ENCODE results near the gene C11orf97.

GRCh38 chr11:94568200-94568599, 55.9 kb downstream of the C11orf97 start:
- TF ChIP-seq, protein P1, sequence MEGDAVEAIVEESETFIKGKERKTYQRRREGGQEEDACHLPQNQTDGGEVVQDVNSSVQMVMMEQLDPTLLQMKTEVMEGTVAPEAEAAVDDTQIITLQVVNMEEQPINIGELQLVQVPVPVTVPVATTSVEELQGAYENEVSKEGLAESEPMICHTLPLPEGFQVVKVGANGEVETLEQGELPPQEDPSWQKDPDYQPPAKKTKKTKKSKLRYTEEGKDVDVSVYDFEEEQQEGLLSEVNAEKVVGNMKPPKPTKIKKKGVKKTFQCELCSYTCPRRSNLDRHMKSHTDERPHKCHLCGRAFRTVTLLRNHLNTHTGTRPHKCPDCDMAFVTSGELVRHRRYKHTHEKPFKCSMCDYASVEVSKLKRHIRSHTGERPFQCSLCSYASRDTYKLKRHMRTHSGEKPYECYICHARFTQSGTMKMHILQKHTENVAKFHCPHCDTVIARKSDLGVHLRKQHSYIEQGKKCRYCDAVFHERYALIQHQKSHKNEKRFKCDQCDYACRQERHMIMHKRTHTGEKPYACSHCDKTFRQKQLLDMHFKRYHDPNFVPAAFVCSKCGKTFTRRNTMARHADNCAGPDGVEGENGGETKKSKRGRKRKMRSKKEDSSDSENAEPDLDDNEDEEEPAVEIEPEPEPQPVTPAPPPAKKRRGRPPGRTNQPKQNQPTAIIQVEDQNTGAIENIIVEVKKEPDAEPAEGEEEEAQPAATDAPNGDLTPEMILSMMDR (IDR thresholded peaks at IDR 0.05 in 4 of 5, conservative IDR thresholded peaks at IDR 0.05 in 1 of 5) = no peak
- no peak for TF ChIP-seq POLR2A (IDR thresholded peaks at IDR 0.05)

All from gastrocnemius medialis (tissue), 4 donors.